Measurements from ENCODE around the gene CCR8.

DNA sequence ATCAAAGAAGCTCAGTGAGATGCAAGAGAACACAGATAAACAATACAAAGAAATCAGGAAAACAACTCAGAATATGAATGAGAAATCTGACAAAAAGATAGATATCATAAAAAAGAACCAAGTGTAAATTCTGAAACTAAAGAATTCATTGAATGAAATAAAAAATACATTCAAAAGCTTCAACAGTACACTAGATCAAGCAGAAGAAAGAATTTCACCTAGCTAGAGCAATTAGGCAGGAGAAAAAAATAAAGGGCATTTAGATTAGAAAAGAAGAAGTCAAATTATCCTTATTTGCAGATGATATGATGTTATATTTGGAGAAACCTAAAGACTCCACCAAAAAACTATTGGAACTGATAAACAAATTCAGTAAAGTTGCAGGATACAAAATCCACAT is 30.2 kb upstream of the CCR8 start:
- no peak for TF ChIP-seq CTCF (IDR thresholded peaks at IDR 0.05)
- TF ChIP-seq POLR2AphosphoS5 (IDR thresholded peaks at IDR 0.05), result no peak
